GM19467 (cell line): Measurements from ENCODE around the gene UBE2E2.
A peak's percentile ranks its signal among the peaks of the same experiment; 100 is the strongest.

ENCODE experiments used
- ATAC-seq: cut with Tn5 transposase; IDR thresholded peaks from one replicate; pipeline ENCODE4 v1.9.1; 2021; ENCODE audit warnings: mild to moderate bottlenecking, moderate library complexity; ENCODE audit not compliant: unreplicated experiment

Gene UBE2E2

GRCh38 chr3:23567917-23568316 is 364.8 kb downstream of the UBE2E2 start:
- ATAC-seq, result no peak

DNA sequence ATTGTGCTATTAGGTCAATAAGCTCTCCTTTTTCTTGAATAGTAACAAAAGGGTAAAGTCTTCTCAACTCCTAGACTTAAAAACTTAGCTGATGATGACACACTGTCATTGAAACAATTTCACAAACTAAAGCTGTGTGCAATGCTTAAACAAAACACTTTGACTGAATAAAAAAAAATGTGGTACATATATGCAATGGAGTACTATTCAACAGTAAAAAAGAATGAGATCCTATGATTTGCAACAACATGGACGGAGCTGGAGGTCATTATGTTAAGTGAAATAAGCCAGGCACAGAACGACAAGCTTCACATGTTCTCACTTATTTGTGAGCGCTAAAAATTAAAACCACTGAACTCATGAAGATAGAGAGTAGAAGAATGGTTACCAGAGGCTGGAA is 370.7 kb downstream of the UBE2E2 start:
- ATAC-seq, result no peak

DNA sequence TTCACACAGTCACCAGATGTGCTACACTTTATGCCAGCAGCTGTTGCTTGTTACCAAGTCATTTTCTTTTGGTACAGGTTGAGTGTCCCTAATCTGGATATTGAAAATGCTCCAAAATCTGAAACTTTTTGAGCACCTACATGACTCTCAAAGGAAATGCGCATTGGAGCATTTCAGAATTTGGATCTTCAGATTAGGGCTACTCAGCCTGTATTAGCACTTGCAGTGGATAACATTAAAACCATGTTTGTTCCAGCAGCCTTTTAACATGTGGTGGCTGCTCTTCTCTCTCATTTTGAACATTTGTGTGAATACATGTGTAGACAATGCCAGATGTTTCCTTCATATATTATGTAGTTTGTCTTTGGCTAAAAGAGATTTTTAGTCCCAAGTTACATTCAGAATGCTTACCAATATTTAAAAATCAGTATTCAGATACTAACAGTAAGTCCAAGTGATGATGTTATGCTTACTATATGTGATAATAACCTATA is 371.7 kb downstream of the UBE2E2 start:
- ATAC-seq, result no peak

- no peak for ATAC-seq
Observed at GRCh38 chr3:23575697-23576096, 372.6 kb downstream of the UBE2E2 start.

GRCh38 chr3:23576379-23576959 is 373.3 kb downstream of the UBE2E2 start:
- ATAC-seq, result no peak

GRCh38 chr3:23580096-23580713 is 377.1 kb downstream of the UBE2E2 start:
- no peak for ATAC-seq

DNA sequence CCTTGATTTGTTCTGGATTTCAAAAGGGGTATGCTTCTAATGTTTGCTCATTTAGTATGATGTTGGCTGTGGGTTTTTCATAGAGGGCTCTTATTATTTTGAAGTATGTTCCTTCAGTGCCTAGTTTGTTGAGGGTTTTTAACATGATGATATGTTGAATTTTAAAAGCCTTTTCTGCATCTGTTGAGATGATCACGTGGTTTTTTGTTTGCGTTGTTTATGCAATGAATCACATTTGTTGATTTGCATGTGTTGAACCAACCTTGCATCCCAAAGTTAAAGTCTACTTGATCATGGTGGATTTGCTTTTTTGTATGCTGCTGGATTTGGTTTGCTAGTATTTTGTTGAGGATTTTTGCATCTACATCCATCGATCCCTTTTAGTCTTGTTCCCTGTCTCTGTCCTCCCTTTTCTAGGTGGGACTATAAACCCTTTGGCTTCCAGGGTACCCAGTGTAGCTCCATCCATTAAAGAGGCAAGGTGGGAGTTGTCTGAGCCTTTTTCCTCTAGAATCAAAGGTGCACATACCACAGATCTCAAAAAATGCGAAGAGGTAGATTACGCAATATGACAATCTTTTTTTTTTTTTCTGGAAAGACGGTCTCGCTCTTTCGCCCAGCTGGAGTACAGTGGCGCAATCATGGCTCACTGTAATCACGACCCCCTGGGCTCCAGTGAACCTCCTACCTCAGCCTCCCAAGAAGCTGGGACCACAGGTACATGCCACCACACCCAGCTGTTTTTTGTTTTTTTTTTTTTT is 381.0 kb downstream of the UBE2E2 start:
- ATAC-seq, result no peak

GRCh38 chr3:23587513-23587912 is 384.4 kb downstream of the UBE2E2 start:
- ATAC-seq, result no peak

DNA sequence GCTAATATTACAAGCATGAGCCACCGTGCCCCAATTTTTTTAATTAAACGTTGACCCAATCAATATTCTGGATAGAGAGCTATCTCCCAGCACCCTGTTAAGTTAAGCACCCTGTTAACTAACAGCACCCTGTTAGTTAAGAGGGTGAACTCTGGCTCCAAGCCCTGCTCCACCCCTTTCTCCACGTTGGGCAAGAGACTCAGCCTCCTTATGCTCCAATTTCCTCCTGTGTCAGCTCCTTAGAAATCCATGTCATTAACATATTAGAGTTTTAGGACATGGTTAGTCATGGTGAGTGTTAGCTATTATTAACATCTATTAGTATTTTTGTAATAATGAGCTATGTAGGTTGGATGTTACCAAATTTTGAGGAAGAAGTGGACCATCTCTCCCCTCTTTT is 385.4 kb downstream of the UBE2E2 start:
- ATAC-seq, result no peak

GRCh38 chr3:23589602-23590001 is 386.5 kb downstream of the UBE2E2 start:
- ATAC-seq, result no peak

- ATAC-seq, result peak; percentile 75
Observed at GRCh38 chr3:23590424-23591273, 387.5 kb downstream of the UBE2E2 start.

GRCh38 chr3:23591374-23591773 is 388.2 kb downstream of the UBE2E2 start:
- ATAC-seq, result no peak

DNA sequence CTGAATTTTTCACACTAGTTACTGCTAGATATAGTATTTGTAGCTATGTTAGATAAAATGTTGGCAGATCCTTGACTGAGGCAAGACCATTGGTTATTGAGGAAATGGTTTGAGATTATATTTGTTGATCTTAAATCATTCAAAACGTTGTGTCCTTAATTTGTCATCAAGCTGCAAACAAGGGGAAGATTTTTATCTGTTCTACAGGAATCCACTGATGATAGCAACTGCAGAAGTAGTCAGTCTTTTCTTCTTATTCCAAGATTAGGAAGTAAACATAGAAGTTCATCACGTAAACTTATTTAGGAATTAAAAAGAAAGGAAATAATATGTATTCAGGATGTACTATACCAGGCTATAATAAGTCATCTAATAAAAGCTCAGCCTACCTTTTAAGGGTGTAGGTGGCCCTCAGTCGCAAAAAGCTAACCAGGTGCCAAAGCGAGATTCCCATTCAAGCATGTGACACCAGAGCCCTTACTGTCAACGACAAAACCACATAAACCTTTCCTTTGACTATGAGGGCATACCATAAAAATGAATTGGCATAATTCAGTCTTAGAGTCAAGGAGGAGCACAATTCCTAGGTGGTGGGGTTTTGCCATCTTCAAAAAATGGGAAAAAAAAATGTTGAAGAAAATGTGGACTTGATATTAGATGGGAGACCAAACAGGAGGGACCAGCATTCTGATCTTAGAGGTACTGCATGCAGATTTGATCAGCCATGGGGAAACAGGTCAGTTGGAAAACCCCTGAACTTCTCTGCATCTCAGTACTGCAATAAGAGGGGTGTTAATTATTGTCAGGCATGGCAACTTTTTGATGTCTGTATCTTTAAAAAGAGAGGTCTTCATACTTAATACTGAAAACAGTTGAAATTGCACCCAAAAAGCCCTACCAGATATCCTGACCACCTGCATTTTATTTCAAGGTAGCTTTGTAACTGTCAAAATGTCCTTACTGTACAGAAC is 390.1 kb downstream of the UBE2E2 start:
- peak; percentile 58 for ATAC-seq

- no peak for ATAC-seq
Observed at GRCh38 chr3:23594066-23594465, 390.9 kb downstream of the UBE2E2 start.

DNA sequence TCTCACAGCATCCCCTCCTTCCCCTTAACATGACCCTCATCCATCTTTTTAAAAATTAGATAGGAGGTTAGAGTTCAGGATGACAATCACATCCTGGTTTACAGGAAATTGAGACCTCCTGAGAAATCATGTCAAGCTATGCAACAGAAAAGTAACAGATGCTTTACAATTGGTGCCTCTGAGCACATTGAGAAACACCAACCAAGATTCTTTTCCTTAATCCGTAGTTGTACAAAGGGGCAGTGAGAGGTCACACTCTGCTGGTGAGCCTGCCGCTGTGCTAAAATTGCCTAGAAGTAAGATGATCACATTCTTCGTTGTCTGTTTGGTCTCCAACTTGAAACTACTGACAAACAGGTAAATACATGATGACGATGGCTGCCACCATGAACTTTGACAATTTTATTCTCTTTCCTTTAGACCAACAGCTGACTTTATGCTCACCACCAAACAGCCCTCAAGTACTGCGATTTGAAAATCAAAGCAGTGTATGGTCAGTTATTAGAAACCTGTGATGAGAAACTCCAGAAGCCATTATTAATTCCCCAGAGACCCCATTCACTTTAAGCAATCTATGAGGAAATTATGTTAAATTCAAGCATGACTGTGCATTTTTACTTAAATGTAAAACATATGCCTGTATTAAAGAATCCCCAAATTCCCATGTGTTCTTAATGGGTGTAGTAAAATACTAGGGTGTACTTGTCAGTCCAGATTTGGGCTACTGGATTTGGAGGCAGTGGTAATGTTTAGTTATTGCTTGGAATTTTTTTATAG is 392.0 kb downstream of the UBE2E2 start:
- ATAC-seq, result no peak

GRCh38 chr3:23595851-23596250 is 392.7 kb downstream of the UBE2E2 start:
- no peak for ATAC-seq

GRCh38 chr3:23600167-23600871 is 397.2 kb downstream of the UBE2E2 start:
- no peak for ATAC-seq

GRCh38 chr3:23601091-23601822 is 398.1 kb downstream of the UBE2E2 start:
- ATAC-seq, result no peak
